Measurements from ENCODE around the gene RFC2. TPM values are rescaled to one million over a fixed set of nuclear protein-coding genes. Genes with fewer than 3 reads are reported as not detected.

The RFC2 gene
- total RNA-seq, 2 donors from 2014 or later: 6.0 to 8.5 TPM

DNA sequence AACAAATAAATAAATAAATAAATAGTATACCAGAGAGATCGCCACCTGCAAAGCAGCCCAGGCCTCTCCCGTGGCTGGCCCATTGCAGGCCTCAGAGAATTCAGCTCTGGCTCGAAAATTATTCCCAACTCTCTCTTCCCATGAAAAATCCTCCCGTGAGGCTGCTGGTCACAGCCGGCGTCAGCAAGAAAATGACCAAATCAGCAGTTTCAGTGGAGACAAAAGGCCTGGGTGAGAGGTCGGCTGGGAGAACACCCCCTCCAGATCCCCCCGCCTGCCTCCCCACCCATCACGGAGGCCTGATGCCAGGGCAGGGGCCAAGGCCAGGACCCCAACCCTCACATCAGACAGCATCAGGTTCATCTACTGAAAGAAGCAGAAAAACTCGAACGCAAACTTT lies 31.9 kb upstream of the RFC2 start:
- TF ChIP-seq, protein P1, sequence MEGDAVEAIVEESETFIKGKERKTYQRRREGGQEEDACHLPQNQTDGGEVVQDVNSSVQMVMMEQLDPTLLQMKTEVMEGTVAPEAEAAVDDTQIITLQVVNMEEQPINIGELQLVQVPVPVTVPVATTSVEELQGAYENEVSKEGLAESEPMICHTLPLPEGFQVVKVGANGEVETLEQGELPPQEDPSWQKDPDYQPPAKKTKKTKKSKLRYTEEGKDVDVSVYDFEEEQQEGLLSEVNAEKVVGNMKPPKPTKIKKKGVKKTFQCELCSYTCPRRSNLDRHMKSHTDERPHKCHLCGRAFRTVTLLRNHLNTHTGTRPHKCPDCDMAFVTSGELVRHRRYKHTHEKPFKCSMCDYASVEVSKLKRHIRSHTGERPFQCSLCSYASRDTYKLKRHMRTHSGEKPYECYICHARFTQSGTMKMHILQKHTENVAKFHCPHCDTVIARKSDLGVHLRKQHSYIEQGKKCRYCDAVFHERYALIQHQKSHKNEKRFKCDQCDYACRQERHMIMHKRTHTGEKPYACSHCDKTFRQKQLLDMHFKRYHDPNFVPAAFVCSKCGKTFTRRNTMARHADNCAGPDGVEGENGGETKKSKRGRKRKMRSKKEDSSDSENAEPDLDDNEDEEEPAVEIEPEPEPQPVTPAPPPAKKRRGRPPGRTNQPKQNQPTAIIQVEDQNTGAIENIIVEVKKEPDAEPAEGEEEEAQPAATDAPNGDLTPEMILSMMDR (IDR thresholded peaks at IDR 0.05): no peak
- DNase-seq (ENCODE audit: low spot score): no peak
- Histone ChIP-seq H3K4me3 (no peak overlapping the region), H3K27me3 (no peaks in the 10 kb centered on the region), H3K27ac (no peak overlapping the region), H3K9me3 (no peaks in the 10 kb centered on the region), H3K36me3 (no peaks in the 10 kb centered on the region), H3K4me1 (peaks cover 0 to 29% of the 10 kb centered on the region in 2 donors)

- H3K4me1 ChIP-seq: peaks cover 0 to 21% of the 10 kb centered on the region in 2 donors
- DNase-seq (ENCODE audit: low spot score): no peak
- no peaks in the 10 kb centered on the region for H3K36me3 ChIP-seq
- H3K4me3 ChIP-seq: no peak overlapping the region
- no peaks in the 10 kb centered on the region for H3K9me3 ChIP-seq
- TF ChIP-seq, protein P1 (IDR thresholded peaks at IDR 0.05): no peak
- H3K27ac ChIP-seq: no peak overlapping the region
- H3K27me3 ChIP-seq: no peaks in the 10 kb centered on the region
These were observed 30.6 kb upstream of the RFC2 start for GRCh38 chr7:74284781-74285259.

DNA sequence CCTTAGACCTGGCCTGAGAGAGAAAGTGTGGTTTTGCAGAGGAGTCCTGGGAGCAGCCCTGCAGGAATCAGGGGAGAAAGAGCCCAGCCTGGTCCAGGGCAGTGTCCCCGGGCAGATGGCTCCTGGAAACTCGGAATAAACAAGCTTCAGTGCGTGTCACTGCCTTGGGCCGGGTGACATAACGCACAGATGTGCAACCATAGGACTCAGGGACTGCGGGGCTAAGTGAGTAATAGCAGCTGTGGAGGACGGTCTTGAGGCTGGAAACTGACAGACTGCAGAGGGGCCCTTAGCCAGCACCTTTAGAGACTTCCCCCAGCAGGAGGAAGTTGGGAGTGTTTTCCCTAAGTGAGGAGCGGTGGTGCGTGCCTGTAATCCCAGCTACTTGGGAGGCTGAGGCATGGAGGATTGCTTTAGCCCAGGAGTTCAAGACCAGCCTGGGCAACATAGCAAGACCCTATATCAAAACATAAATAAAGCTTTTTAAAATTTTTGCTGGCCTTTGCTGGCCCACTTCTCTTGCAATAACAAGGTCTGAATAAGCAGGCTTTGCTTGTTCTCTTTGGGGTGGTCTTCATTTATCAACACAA lies 29.8 kb upstream of the RFC2 start:
- Histone ChIP-seq H3K36me3 (no peaks in the 10 kb centered on the region), H3K9me3 (no peaks in the 10 kb centered on the region), H3K27ac (no peak overlapping the region), H3K27me3 (no peaks in the 10 kb centered on the region), H3K4me1 (peaks cover 0 to 26% of the 10 kb centered on the region in 2 donors), H3K4me3 (no peak overlapping the region)
- no peak for DNase-seq (ENCODE audit: low spot score)
- TF ChIP-seq, protein P1 (IDR thresholded peaks at IDR 0.05): no peak

GRCh38 chr7:74282748-74283459 lies 28.7 kb upstream of the RFC2 start:
- Histone ChIP-seq H3K9me3 (no peaks in the 10 kb centered on the region), H3K4me3 (no peak overlapping the region), H3K4me1 (peaks cover 0 to 18% of the 10 kb centered on the region in 2 donors), H3K27me3 (no peaks in the 10 kb centered on the region), H3K27ac (no peak overlapping the region), H3K36me3 (no peaks in the 10 kb centered on the region)
- TF ChIP-seq, protein P1 (IDR thresholded peaks at IDR 0.05): no peak
- DNase-seq (ENCODE audit: low spot score): no peak

DNA sequence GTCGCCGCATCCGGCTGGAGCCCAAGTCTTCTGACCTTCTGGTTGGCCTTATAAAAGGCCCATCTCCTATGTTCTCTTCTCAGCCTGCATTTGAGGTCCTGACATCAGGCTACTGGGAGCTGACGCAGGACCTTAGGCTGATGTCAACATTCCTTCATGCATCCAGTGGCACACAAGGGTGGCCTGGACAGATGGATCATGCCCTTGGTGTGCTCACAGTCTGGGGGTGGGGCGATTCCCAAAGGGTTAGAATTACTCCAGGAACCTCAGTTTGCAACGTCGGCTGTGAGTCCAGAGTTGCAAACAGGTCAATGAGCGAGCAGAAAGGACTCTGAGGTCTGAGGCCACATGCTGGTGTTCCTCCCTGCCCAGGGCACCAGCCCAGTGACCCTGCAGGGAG lies 26.8 kb upstream of the RFC2 start:
- Histone ChIP-seq H3K4me3 (no peak overlapping the region), H3K9me3 (no peaks in the 10 kb centered on the region), H3K27ac (peak overlapping the region in 1 of 2 donors; percentile 89), H3K4me1 (peaks cover 0 to 16% of the 10 kb centered on the region in 2 donors), H3K27me3 (no peaks in the 10 kb centered on the region), H3K36me3 (no peaks in the 10 kb centered on the region)
- TF ChIP-seq, protein P1 (IDR thresholded peaks at IDR 0.05): no peak
- no peak for DNase-seq (ENCODE audit: low spot score)
